ENCODE results near the gene NOP58.

- TF ChIP-seq CTCF (IDR thresholded peaks at IDR 0.05) = no peak
- peak; percentile 98 for TF ChIP-seq POLR2AphosphoS5 (IDR thresholded peaks at IDR 0.05)
These were observed at the start of gene NOP58 for GRCh38 chr2:202265467-202266277.

Measured in upper lobe of left lung (tissue), 4 donors.